GM21526 (cell line): ENCODE data around the gene NALCN.

ENCODE experiments used
- ATAC-seq: cut with Tn5 transposase; IDR thresholded peaks from one replicate; pipeline ENCODE4 v1.9.1; 2021; ENCODE audit warnings: moderate library complexity; ENCODE audit not compliant: unreplicated experiment, low FRiP score

Gene NALCN

DNA sequence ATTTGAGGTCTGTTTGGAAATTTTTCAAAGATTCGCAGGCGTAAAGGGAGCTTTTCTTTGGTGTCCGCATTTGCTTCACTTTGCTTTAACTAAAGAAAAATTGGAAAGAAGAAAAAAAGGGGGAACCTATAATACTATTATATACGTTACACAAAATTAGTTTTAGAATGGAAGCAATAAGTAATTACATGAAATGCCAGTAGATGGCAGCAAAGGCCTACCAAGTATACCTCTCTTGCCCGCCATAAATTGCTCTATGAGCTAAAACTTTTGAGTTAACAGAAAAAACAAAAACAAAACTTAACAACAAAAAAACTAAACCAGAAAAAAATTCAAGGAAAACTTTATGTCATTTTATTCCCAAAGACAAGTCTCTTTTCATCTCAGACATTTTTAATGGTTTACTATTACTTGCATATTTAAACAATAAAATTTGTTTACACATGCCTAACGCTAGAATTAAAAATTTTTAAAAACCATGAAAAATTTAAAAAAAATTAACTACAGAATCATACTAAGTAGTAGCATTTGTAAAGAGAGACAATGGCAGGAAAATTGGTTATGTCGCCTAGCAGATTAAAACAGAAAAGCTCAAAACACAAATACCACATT lies 271.4 kb downstream of the NALCN start:
- peak; percentile 86 for ATAC-seq

- no peak for ATAC-seq
Measured at GRCh38 chr13:101140936-101141335, 275.4 kb downstream of the NALCN start.

GRCh38 chr13:101140087-101140770 lies 276.1 kb downstream of the NALCN start:
- no peak for ATAC-seq

DNA sequence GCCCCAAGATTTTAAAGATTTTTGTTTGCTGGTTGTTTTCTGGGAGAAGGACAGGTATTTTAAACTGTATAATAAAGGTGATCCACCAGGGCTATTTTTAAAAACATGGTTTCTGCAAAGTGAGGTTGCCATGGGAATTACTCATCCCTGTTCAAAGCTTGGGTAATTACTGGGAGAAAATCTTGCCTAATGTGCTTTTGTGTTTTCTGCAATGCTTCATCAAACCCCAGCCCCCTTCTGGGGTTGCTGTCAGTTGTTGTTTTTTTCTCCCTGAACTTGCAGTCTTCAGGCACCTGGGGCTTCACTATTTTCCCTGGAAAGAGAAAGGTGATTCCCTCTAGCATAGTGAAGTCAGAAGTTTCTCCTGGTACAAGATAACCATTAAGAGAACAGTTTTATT lies 277.2 kb downstream of the NALCN start:
- ATAC-seq = no peak

DNA sequence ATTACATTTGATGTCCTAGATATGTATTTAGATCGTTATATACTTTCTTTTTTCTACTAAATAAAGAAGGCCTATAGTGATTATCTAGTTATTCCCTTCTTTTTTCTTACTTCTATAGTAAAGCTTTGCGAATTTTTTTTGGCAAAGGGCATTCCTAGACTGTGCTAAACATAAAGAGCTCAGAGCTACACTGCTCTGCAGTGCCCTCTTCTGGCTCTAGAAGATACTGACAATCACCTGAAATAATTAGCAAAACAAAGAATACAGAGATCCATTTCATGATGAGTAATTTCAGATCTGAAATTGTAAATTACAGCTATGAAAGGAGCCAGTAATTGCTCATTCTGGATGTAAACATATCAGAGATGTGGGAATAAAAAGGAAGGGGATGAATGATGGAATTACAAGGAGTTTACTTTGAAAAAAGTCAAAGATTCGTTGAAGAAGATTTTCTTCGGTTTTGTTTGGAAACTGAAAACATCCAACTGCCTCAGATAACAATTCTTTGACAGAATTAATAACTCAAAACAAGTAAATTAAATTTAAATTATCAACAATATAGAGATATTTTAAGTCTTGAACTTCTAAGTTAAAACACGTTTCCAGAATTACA lies 288.5 kb downstream of the NALCN start:
- ATAC-seq = peak; percentile 87

DNA sequence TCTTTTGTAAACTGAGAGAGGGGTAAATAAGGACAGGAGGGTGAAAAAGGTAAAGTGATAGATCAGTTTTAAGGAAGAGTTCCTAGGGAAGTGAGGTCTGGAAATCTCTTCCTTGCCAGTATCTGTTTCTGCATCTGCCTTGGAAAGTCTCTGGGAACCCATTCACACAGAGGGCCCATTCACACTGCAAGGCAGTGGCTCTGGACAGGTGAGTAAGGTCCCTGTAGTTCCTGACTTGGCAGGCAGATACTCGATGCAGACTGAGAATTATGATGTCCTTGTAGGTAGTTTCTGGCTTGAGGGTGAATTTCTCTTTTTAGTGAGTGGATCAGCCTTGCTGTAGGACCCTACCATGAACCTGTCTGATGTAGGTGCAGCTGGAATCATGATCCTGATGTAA lies 293.3 kb downstream of the NALCN start:
- no peak for ATAC-seq

DNA sequence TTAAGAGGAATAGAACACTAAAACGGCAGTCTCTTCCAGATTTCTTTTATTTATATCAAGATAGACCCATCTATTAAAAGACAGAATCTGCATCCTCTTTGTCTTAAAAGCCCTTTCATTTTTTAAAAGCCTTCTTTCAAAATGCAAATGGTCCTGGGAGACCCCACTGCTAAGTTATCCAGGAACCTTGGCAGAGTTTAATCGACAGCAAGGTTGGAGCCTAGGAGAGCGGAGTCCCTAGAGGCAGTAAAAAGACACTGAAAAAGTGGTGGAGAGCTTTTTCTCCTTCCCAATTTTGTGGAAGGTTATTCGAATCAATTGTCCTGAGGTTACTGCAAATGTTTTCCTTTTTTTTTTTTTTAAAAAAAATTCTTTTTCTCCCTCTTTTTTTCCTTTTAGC lies 294.7 kb downstream of the NALCN start:
- ATAC-seq = no peak

DNA sequence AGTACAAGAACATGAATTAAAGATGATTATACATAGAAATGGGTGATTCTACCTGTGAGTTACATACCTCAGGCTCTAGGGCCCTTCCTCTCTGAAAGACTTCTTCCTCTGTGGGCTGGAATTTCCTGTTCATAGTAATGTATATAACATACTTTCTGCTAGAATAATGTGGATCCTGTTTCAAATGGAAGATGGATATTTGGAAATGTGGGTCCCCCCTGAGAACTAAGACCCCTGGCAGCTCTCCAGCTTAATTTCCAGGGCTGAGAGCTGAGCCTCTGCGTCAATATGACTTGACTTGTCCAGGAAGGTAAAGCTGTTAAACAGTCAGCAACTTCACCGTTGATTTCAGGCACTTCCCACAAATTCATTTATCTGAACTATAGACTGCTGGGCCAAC lies 296.3 kb downstream of the NALCN start:
- ATAC-seq = no peak

DNA sequence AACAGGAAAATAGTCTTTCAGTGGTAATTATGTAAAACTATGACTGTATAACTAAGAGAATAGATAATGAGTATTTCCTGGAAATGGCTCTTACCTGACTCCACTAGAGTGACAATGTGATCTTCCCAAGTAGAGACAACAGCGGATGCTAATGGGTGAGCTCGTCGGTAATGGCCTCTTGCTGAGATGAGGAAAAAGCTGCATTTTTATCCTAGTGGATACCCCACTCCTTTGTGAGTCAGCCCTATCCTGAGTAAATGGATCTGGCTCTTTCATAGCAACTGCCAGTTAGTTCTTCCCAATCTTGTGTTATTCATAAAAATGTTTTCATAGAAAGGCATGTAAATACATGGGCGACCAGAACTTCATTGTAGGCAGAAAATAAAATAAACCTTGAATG lies 299.5 kb downstream of the NALCN start:
- no peak for ATAC-seq

DNA sequence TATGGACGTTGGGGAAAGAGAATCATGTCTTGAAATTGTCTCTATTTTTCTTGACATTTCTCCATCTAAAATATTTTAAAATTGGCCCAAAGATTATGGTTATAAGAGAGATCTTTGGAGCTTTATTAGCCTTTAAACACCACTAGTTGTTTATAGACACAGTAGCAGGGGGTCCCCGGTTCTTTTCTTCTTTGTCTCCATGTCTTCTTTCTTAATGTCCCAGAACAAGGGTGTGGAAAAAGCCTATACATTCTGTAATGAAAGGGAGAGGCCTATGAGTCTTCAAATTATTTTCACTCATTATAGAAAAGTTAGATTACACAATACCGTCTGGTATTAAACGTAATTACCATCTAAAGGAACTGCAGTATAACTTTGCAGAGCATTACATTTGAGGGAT lies 300.0 kb downstream of the NALCN start:
- ATAC-seq = no peak

GRCh38 chr13:101115762-101116171 lies 300.5 kb downstream of the NALCN start:
- ATAC-seq = no peak

GRCh38 chr13:101111894-101112293 lies 304.4 kb downstream of the NALCN start:
- ATAC-seq = no peak

GRCh38 chr13:101109005-101109404 lies 307.3 kb downstream of the NALCN start:
- ATAC-seq = no peak

DNA sequence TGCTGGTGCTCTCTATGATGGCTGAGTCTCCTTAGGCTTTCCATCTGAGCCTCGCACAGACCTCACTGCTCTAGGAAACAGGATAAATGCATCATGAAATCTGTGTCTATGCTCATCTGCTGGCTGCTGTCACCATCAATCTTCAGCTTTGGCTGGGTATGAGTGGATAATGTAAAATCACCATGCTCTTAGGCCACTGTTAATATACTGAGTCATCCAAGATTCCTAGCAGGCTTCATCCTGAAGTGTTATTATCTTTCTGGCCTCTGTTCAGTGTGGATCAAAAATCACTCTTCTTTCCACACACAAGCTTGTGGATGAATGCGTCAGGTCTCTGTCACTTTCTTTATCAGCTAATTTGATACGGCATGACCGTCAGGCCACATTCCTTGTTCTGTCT lies 317.4 kb downstream of the NALCN start:
- no peak for ATAC-seq

DNA sequence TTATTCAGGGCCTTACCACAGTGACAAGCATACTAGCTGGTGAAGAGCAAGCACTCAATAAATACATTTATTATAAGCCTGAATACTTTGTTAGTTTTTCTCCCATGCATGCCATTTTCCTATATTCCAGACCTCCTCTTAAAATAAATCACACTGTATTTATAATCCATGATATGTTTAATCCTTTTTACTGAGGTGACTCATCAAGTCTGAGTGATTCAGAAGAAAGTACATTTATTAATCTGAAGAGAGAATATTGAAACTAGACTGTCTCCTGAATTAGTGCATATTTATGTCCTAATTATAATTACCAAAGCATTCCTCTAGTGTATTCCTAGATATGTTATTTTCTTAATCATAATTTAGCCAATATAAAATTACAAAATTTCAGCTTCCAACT lies 323.3 kb downstream of the NALCN start:
- ATAC-seq = no peak

GRCh38 chr13:101090287-101090686 lies 326.0 kb downstream of the NALCN start:
- ATAC-seq = no peak

DNA sequence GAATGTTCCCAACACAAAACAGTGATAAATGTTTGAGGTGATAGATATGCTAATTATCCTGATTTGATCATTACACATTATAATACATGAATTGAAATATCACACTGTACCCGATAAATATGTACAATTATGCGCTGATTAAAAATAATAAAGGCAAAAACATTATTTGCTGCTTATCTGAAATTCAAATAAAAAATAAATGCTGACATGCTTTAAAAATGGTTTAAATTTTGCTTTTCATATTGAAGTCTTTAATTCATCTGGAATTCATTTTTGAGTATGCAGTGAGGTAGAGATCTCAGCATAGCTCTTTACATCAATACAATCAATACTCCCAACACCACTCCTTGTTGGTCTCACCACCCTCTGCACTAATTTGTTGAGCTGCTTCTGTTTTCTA lies 330.8 kb downstream of the NALCN start:
- ATAC-seq = no peak

GRCh38 chr13:101082441-101082840 lies 333.9 kb downstream of the NALCN start:
- no peak for ATAC-seq

DNA sequence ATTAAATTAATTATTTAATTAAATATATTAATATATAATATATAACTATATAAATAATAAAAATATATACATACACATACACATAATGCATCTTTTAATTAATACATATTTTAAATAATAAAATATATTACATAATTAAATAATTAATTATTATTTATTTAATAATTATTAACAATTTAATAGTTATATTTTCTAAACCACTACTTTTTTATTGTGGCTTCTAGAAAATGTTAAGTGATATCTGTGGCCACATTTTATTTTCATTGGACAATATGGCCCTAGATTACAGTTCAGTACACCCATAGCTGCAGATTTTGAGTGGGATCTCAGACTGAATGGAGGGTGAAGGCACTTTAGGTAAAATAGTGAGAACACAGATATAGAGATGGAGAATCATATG lies 335.7 kb downstream of the NALCN start:
- ATAC-seq = no peak

DNA sequence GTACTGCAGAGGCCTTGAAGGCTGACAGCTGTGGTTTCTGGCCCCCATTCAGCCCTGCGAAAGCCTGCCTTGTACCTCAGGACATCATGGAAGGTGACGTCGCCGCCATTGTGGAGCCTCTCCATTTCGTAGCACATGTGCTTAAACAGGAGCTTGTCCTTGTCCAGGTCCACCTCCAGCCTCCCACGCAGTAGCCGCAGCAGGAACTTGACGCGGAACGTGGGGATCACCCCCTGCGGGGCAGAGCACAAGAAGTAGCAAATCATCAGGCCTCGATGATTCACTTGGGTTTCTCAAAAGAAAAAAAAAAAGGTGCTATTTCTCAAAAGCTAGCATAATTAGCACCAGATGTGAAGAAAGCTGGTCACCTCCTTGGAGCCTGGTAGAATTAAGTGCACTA lies 351.0 kb downstream of the NALCN start:
- ATAC-seq = no peak

DNA sequence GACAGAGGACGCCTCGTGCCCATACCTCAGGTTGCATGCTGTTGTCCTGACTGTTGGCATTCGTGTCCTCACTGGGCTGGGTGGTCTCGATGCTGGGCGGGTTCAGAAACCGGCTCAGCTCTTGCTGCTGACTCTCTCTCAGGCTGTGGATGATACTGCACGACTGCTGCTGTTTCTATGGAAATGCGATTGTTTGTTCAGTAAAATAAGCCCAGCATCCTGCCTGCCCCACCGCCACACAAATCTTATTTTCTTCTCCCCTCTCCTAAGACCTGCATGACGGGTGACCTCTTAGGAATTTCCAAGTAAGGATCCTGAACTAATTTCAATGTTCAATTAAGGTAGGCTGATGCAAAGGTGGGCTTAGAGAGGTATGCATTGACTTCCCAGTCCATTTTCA lies 356.5 kb downstream of the NALCN start:
- no peak for ATAC-seq

DNA sequence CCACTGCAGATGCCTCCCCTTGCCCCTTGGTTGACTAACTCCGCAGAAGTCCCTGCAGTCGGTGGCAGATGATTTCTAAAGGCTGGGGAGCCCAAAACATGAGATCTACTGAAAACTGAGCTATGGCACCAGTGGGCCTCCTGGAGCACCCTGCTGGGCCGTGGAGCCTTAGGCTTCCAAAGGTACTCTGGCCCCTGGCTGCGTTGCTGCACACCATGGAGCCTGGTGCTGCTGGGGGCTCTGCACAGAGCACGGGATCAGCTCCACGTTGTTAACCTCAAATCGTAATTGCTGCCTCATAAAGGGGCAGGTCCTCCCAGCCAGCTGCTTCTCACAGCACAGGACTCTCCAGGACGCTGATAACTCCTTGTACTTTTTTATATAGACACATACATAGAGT lies 357.5 kb downstream of the NALCN start:
- ATAC-seq = no peak
